Gastroesophageal sphincter (tissue), 2 donors: ENCODE results near the gene COL1A1.

Experiments used
- EP300 ChIP-seq: sonication (generic); formaldehyde crosslinking; IDR thresholded peaks from one replicate; pipeline ENCODE4 v1.6.1; 2017; ENCODE audit warnings: antibody characterized with exemption, mild to moderate bottlenecking
- POLR2A ChIP-seq, 2 donors: fragments of 450-650 bp; IDR thresholded peaks; one replicate each; pipeline ENCODE4 v1.6.1; 2017; ENCODE audit warnings: antibody characterized with exemption in 2 of 2, mild to moderate bottlenecking in 2 of 2, moderate library complexity in 1 of 2

DNA sequence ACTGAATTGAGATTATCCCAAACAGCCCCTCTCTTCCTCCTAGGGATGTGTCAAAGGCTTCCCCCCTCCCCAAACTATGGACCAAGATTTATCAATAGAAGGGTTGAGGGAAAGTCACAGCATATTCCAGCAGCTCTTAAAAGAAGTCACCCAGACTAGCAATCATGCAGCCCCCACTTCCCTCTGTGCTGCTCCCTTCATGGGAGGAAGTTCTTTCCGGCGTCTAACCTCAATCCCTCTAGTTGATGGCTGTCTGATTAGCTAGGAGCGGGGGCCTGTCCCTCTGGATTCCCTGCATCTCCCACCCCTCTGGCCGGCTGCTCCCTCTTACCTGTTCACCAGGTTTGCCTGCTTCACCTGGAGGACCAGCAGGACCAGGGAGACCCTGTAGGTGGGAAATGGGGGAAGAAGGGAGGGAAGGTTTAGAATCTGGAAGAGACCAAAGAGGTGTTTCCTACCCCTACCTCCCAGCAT lies 9.2 kb downstream of the COL1A1 start:
- no peak for TF ChIP-seq POLR2A (IDR thresholded peaks at IDR 0.05)
- TF ChIP-seq EP300, result no peak
